Measurements from ENCODE around the gene APBB1.

The APBB1 gene

DNA sequence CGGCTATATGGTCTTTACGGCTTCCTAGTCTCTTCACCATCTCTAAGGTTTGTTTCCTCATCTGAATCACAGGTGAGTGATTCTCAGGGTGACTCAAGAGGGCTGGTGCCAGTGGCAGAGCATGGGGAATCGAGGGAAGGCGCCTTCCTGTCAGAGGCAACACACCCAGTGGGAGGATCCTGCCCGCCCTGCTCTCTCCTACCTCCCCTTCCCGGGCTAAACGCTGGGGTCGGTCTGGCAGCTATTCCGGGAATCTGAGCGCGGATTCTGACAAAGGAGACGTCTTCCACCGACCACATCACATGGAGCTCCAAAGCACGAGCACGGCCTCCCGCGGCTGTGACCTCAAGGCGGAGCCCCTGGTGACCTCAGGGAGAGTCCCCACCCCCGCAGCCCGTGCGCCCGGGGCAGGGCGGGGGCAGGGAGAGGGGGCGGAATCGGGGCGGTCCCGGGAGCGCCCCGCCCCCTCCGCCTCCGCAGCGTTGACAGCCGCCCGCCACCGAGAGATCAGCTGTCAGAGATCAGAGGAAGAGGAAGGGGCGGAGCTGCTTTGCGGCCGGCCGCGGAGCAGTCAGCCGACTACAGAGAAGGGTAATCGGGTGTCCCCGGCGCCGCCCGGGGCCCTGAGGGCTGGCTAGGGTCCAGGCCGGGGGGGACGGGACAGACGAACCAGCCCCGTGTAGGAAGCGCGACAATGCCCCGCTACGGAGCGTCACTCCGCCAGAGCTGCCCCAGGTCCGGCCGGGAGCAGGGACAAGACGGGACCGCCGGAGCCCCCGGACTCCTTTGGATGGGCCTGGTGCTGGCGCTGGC is 28.8 kb downstream of the APBB1 start, which contains the start of gene SMPD1:
TSS of gene SMPD1 (plus strand) at position 570 of the 813 bp plus-strand sequence. CDS start at position 695, 125 bp downstream.
- peak; percentile 90 for DNase-seq

DNA sequence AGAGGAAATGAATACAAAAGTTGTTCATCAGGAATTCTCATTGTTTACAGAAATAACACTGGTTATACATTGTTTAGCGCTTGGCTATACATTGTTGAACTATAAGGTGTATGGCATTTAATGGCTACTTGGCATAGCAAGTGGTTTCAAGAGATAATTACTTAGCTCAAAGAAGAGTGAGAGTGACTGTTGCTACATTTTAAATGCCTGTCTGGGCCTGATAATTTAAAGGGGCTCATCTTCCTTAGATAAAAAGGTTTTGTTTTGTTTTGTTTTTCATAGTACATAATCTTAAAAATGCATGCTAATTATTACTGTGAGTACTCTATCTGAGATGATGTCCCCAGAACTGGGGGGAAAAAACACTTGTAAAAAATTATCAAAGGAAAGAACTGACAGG is 30.1 kb downstream of the APBB1 start:
- no peak for DNase-seq

DNA sequence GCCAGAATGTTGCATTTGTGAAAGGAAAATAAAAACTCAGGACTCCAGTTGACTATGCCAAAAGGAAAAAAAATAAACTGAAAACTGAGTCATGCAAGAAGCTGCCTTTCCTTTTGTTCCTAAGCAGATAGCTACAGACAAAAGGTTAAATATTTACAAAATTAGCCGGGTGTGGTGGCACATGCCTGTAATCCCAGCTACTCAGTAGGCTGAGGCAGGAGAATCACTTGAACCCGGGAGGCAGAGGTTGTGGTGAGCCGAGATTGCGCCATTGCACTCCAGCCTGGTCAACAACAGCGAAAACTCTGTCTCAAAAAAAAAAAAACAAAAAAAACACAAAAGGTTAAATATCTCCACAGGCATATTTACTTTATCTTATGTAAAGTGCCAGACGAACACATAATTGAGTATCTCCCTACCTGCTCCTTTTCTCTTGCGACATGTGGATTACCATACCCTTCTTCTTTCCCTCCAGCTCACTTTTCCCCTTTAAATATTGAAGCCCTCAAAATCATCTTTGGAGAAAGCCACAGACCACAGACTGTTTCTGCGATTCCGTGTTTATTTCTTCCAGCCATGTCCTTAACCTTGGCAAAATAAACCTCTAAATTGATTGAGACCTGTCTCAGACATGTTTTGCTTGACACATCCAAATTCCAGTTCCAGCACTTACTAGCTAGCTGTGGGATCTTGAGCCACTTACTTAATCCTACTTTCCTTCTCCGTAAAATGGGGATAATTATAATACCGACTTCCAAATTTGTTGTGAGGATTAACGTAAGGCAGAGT is 30.9 kb downstream of the APBB1 start:
- no peak for DNase-seq

DNA sequence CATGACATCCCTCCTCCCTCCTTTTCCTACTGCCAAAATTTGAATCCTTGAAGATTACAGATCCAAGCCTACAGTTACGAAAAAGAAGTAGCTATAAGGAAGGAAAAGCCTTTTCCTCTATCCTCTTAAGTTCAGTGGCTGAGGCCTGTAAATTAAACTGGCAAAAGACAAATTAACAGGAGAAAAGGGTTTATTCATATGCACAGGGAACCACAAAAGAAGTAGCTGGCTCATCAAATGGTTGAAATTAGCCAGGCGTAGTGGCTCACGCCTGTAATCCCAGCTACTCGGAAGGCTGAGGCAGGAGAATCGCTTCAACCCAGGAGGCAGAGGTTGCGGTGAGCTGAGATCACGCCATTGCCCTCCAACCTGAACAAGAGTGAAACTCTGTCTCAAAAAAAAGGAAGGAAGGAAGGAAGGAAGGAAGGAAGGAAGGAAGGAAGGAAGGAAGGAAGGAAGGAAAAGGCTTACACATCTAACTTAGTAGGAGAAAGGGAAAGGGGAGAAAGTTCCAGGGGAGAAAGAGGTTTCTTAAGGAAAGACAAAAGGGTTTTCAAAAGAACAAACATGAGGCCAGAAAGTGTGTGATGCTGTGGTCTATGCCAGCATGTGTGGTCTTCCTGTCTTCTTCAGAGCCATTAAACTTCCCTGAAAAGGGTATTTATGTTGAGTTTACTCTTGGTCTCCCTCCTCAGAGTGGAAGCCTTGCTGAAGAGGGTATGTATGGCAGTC is 33.7 kb downstream of the APBB1 start:
- DNase-seq, result no peak

DNA sequence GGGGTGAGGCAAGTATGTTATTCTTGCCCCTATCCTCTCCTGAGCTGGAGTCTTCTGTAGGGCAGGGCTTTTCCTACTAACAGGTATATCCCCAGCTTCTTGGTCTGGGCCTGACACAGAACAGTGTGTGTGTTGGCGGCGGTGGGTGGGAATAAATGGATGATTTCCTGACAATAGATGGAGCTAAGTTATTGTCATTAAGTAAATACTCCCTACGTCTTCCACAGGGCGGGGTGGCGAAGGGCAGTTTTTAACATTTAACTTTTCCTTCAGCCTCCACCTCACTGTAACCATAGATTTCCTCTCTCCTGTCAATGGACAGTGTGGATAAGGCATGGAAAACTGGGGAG is 40.3 kb downstream of the APBB1 start:
- DNase-seq, result no peak

DNA sequence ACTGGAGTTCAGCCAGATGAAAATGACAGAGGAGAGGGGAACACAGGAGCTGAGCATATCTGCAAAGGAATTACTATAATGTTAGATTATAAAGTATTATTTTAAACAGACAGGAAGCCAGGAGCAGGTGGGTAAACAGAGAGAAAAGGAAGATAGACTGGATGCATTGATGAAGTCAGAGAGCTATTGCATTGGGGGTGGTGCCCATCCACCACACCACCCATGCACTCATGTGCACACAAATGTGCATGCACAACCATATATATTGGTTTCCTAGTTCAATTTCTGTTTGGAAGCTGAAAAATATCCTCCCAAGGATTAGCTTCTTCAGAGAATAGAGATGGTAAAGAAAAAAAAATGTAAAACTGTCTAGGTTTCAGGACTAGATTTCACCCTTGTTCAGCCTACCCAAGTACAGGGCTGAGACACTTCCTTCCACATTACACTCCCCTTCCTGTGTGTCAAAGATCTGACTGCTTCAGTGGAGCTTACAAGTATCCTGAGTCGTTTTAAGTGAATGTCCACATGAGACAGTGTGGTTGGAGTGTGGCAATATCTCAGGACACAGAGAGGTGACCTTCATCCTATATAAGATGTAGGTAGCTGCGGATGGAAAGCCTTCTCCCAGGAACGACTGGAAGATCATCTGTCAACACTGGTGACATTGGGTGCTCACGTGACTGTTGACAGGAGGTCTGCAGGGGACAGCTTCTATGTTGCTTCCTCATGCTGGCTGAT is 40.8 kb downstream of the APBB1 start:
- no peak for DNase-seq

DNA sequence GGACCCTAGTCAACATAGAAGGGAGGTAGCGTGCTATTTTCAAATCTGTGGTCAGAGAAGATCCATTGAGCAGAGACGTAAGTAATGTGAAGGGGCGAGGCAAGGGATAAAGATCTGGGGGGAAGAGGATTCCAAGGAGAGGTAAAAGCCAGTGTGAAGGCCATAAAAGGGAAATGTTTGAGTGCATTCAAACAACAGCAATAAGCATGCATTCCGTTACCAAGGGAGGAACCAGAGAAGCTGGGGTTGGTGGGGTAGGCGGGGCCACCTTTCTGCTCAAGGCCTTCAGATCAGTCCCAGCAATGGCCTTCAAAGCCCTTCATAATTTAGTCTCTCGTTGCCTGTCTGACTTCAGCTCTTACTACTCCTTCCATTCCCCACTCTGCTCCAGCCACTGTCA is 47.1 kb downstream of the APBB1 start:
- no peak for DNase-seq

DNA sequence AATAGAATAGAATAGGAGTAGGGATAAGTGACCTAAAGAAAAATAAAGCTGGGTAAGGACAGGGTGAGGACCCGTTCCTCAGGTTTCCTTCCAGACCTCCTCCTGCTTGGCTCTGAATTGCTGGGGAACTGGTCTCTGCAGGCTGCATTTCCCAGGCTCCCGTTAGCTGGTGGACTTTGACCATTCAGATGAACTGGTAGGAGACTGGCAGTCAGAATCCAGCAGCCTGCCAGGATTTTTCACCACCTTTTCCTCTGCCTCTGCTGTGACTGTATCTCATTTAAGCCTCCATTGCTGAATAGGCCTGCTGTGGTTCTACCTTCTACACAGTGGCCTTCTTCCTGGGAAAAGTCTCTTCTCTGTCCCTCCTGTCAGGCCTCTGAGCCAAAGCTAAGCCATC is 53.2 kb downstream of the APBB1 start:
- DNase-seq, result no peak

DNA sequence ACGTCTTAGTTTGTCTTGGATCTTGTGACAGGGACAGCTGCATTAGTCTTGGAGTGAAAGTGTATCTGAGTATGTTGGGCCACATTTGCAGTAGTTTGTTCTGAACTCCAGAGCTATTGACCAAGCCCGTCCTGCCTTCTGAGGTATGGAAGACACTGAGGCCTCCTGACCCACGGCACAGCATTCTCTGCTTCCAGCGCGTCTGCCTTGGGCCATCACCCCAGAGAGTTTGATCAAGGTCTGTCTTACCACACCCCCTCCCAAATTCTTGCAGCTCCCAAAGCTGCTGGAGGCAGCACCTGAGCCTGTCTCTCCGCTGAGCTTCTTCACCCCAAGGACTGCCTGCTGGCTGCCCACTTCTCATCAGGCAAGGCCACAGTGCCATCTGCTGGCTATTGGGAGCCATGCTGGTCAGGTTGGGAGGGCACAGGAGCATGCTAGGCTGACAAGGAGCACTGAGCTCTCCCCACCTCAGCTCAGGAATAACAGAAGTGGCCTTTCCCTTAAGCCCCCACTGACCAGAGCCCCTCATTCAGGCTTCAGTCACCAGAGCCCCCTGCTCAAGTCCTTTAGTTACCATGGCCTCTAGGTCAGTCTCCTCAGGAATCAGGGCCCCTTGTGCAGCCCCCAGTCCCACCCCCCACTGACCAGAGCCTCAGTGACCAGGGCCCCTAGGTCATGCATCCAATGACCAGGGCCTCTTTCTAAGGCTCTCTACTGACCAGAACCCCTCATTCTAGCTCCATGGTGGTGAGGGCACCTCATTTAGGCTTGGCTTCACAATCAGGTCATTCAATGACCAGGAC is 55.8 kb downstream of the APBB1 start:
- peak; percentile 29 for DNase-seq

DNA sequence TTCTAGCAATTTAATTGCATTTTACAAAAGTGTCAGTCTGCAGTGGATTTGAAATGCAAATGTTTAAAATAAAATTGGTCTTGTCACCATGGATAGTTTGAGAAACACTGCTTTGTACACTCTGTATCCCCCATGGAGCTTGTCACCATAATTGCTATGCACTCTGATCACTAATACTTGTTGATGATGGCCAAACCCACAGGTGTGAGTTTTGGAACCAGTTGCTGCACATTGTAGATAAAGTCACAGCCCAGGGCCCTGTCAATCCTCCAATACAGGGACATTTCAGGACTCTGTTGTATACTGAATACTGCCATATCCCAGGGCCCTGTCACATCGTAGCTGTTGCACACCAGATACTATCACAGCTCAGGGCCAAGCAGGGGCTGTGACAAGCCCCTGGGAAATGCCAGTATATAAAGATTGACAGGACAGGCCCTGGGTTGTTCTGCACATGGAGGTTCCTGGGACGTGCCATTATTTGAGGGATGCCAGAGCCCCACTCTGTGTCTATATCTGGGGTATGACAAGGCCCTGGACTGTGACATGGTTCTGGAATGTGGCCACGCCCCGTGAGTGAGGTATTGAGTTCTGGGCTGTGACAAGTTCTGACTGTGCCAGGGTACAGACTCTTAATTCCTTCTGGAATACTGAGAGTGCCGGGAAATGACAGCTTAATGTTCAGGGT is 56.6 kb downstream of the APBB1 start:
- no peak for DNase-seq

DNA sequence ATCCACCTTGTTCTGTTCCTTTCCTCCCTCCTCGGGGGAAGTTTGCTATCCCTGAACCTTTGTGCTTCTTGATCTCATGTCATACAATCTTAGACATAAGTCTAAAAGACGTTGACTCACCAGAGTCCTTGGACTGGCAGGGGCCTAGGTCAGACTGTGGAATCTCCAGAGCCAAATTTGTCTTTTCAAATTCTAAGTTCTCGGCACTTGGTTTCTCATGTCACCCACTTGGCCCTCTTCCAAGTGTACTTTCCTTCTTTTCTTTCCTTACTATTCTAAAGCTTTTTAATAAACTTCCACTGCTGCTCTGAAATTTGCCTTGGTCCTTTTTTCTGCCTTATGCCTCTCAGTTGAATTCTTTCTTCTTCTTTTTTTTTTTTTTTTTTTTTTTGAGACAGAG is 58.7 kb downstream of the APBB1 start:
- DNase-seq, result no peak

DNA sequence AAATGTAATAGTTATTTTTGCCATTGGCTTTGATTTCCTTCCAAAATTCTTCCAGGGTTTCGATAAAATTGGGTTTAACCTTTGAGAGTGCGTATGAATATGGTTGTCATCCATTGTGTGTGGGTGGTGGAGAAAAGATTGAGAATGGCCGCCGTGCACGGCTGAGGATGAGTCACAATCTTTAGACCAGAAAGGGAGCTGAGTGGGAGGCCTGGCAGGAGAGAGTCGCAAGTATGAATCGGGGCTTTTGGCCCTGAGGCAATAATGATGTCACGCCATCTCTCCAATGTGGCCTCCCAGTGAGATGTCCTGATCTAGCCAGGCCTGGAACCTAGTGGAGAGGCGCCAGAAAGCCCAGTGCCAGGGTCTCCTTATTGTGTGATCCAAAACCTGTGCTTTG is 61.7 kb downstream of the APBB1 start:
- DNase-seq, result no peak

DNA sequence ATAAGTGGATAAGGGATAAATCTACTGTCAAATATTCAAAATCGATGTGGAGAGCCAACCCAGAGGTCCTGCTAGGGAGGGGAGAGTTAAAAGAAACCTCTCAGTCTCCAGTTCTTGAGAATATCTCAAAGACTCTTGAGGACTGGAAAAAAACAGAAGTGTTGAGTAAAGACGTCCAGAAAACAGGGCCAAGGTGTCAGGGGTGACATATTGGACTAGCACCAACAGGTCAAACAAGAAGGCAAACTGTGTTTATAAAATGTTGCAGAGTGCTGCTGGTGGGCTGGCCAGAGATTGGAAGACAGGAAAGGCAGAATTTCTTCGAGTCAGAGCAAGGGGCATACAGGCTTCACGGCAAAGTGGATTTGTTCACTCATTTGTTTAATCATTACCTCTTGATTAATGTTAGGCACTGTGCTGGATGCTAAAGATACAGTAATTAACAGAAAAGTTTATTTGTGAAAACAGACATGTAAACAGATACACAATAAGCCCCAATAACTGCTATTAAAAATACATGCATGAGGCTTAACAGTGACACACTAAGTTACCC is 62.3 kb downstream of the APBB1 start:
- DNase-seq, result no peak

DNA sequence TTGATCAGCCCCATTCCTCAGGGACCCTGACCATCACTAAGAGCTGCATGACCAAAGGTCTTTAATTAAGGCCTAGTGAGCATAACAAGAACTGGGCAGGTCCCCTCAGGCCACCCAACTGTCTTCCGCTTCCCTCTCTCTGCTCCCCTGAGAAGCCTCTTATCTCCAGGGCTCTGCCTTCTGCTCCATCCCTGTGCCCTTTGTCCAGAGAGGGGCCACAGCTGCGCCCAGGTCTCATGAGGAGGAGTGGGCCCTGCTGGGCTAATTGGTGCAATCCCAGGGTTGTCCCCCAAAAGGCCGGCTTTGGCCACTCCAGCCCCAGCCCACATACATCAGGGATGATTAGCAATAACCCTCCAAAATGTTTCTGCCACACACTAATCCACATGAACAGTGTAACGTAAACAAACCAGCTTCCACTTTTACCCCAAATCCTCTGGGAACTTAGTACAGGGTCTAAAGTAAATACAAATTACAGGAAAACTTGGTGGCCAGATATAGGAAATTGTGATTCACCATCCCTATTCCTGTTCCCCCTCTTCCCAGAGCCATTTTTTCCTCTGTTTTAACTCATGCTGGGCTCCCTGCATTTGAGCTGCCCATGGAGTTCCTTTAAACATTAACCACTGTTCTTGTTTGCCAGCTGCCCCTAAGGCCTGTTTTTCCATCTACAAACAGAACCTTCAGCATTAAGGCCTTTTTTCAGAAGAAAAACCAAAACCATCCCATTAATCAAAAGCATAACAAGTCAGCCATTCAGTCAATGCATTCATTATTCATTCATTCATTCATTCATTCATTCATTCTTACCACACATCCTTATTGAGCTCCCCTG is 64.0 kb downstream of the APBB1 start:
- no peak for DNase-seq

DNA sequence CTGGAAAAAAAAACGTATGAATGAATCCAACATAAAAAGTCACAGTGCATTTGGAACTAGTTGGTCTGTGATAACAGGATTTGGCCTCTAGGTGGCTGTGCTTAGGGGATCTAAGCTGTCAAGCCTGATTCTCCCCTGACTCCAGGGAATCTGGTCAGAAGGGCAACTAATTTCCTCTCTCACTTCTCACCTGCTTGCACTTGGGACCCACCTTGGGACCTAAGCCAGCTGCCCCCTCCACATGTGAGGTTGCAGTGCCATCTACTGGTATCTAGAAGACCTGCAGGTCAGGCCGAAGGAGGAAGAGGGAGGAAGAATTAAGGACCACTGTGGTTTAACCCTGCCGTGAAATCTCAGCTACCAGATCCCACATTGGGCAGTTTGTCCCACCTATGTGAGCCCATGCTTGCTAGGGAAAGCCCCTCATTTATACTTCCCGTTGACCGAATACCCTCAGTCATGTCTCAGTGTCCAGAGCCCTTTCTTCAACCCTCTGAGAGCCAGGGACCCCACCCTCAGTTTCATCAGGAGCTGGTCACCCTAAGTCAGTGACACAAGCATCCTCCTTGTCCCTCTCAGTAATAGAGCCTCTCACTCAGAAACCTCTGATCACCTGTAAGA is 65.4 kb downstream of the APBB1 start:
- peak; percentile 78 for DNase-seq

DNA sequence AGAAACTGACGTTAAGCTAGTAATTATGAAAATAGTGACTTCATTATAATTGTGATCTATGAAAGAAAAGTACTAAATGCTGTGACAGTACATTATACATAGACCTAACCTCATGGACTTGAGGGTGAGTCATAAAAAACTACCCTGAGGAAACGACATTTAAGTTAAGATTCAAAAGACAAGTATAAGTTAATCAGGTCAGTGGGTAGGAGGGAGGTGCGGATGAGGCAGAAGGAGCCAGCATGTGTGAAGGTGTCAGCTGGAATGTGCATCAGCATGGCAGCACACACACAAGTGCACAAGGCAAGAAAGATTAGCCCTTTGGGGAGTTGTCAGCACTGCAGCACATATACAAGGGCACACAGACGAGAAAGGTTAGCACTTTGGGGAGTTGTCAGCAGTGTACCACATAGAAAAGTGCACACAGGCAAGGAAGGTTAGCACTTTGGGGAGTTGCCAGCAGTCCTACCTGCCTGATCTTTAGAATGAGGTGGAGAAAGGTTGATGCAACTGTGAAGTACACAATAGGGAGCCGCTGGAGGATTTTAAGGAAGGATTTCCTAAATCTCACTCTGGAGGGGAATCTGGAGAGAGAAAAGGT is 67.0 kb downstream of the APBB1 start:
- DNase-seq, result no peak

DNA sequence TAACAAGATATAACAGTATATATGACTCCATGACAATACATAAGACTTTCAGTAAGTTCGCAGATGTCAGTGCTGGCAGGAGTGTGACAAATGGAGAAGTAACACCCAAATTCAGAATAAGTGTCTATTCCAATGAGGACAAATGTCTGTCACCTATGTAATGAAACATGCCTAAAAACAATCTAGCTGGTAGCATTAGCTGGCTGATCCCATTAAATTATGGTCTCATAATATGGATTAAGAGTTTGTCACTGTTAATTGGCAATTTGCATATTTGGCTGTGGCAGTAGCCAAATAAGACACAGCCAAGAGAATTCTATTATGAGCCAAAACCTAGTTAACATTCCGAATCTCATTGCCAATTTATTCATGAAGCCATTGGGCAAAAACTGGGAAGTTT is 68.4 kb downstream of the APBB1 start:
- no peak for DNase-seq

DNA sequence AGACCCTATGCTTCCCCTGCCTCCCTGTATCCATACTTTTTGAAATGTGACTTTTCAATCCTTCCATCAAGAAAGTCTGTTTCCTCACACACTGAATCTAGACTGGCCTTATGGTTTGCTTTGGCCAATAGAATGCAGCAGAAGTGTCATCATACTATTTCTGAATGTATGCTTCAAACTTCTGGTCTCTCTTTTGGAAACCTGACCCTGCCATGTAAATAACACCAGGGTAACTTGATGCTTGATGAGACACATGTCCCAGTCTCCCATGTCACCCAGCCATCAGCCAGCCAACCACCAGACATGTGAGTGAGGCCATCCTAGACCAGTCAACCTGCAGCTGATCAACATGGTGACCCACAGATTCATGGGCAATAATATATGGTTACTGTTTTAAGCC is 68.9 kb downstream of the APBB1 start:
- no peak for DNase-seq

DNA sequence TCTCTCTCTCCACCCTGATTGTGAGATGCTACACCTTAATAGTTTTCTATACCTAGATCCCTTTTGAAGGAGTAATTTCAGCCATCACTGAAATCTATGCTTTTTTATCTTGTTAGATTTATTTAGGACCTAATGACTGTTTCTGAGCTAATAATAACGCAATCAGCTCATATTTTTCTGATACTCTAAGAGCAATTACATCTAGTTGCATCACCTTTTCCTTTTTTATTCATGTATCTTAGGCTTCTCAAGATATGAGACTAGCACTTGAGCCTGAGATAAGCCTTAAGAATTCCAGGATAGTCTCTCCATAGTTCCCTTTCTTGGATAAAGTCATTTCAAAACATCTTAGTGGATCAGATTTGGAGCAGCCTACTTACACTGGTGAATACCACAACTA is 73.5 kb downstream of the APBB1 start:
- DNase-seq, result no peak
